GM21825 (cell line): Measurements from ENCODE around the gene DCAF10.
"Not testable (repeated sequence)": the region's sequence is repeated elsewhere in the genome, so short reads cannot be mapped to it uniquely, and the experiment has no call there.

ENCODE experiments used
- ATAC-seq: cut with Tn5 transposase; IDR thresholded peaks from one replicate; pipeline ENCODE4 v1.9.1; 2021; ENCODE audit warnings: mild to moderate bottlenecking, moderate library complexity; ENCODE audit not compliant: unreplicated experiment

DCAF10 gene

DNA sequence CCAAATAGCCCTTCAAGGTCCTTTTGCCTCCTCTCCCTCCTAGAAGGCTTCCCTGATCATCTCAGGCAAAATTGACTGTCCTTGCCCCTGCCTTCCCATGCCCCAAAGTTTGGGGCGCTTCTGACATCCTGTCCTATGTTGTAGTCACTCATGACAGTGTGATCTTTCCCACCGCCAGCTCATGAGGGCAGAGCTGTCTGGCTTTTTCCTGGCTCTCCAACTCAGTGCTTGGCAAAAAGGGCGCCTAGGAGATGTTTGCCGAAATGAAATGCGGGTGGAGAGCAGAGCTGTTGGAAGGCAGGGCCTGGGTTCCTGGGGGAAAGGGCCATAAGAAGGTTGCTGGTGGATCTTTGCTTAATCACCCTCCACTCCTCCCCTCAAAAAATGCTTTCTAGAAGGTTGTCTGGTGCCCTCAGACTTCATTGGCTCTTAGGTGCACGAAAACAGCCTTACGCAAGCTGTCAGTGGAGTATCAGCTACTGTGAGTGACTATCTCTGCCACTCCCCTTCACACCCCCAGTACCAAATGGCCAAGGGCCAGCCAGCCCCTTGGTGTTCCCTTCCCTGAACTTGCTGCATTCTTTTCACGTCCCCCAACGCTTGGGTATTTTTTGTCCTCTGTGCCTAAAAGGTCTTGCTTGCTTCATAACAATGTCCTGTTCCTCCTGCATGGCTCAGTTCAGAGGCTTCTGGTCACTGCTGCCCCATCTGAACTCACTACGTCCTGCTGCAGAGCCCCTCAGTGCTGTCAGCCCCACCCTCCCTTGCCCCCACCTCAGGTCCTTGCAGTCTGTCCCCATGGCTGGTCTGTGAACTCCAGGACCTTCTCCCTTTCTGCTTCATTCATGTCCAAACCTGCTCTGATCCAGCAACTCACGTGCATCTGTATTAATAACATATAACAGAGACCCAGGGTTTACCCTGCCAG is 106.0 kb downstream of the DCAF10 start:
- ATAC-seq: no peak

DNA sequence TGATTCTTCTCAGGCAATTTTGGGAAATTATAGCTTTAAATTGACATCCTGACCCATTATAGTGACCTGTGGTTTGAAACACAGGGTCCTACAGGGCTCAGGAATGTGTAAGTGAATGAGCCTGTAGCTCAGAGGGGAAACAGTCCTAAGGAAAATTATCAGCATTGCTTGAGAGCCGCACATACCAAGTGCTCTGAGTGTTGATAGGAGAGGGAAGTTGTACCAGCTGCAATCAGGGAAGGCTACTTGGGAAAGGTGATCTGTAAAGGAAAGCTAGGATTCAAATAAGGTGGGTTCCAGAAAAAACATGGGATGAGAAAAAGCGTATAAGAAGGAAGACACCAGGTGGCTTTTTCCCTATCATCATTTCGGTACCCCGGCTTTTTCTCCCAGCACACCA is 107.7 kb downstream of the DCAF10 start:
- ATAC-seq: no peak

DNA sequence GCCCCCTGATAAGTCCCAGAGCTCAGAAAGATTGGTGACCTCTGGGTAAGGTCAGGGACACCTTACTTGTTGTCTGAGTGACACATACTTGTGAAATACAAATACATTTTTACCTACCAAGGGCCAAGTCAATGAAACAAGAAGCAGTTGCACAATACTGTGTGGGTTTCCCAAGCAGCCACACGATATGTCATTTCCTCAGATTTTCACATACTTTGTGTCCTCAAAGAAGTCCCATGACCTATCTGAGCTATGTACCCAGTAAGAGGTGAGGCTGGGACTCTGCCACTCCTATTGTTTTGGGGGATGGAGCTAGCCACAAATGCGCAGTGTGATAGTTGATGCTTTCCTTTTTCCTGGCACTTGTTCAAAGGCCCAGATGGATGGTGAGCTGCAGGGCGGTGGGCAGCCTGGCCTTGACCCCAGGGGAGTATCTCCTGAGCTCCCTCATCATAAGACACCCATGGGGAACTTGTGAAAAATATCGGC is 108.1 kb downstream of the DCAF10 start:
- ATAC-seq: no peak

DNA sequence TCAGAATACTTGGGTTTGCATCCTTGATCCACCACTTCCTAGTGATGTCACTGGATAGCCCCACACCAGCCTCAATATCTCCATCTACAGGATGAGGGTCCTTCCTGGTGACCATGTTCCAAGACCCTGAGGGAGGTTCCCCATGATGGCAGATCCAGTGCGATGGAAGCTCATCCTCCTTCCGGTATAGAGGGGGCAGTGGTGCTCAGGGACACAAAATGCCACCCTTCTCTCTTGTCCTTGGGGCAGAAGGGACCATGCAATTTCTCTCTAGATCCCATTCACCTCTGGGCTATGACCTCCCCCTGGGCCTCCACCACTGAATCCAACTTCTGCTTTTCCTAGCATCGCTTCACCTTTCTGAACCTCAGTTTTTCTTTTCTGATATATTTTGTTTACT is 108.7 kb downstream of the DCAF10 start:
- ATAC-seq: no peak

DNA sequence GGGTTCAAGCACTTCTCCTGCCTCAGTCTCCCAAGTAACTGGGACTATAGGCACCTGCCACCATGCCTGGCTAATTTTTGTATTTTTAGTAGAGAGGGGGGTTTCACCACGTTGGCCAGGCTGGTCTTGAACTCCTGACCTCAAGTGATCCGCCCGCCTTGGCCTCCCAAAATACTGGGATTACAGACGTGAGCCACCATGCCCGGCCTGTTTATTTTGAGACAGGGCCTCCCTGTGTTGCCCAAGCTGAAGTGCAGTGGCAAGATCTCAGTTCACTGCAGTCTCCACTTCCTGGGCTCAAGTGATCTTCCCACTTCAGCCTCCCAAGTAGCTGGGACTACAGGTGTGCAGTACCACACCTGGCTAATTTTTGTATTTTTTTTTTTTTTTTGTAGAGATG is 109.2 kb downstream of the DCAF10 start:
- not testable (repeated sequence) for ATAC-seq

DNA sequence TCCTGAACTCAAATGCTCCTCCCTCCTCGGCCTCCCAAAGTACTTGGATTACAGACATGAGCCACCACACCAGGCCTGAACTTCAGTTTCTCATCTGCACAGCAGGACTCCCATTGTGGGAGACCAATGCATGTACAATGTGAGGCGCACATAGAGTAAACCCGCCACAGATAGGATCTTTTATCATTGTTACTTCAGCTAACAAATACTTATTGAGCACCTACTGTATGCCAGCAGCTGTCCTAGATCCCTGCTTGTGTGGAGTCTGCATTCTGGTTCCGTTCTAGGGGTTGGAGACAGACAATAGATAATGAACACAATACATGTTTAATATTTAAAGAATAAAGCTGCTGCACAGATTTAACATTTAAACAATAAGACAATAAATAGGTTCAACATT is 109.7 kb downstream of the DCAF10 start:
- no peak for ATAC-seq

DNA sequence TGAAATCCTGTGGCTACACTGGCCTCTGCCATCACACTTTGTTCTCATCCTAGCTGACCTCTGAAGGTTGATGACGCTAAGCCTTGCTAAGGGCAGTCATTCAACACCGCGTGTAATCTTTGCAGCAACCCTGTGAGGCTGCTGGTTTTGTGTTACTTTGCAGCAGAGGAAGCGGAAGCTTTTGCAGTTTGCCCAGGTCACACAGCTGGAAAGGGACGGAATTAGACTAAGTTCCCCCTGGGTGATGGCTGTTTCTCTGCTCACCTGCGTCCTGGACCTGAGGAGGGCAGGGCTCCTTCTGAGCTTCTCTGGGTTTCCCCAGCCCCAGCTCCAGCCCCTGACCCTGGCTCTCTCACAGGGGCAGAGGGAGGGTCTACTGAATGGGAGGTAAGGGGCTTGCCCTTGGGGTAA is 110.7 kb downstream of the DCAF10 start:
- no peak for ATAC-seq

DNA sequence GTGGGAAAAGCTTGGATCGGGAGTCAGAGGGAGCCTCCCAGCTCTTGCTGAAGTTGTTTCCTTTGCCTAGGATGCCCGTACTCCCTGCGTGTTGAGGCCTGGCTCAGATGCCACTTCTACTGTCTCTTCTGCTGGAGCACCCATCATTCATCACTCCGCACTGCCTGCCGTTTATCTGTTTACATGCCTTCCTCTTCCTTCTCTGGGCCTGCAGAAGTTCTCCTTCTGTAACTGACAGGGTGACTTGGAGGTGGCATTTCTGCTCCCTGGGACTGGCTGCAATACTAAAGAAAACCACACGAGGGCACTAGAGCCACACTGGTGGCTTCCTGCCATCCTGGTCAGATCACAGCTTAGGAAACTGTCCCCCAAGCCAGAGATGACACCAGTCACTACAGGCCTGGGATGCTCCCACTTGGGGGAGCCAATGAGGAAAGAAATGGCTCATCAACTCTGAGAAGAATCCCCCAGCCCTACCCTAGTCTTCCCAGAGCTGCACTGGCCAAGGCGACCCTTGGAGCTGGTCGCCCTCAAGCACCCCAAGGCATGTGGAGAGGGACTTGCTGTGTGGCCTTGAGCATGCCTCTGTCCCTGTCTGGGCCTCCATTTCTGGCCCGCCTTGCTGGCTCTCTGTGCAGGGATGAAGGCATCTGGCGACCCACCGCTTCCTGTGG is 113.0 kb downstream of the DCAF10 start:
- peak; percentile 68 for ATAC-seq

DNA sequence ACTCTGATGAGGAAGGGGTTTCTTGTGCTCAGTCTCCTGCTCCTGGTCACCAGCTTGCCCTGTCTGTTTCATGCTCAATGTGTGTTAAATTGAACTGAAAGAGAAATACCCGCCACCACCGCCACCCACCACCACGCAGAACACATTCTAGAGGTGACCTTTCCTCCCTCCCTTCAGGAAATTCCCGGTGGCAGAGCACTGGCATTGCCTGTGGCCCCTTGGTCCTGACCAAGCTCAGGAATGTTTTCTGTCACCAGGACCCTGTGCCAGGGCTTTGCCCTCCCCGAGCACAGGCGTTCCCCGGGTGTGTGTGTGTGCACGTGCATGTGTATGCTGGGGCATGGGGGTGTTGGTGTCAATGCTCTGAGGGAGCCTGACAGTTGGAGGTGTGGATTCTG is 113.6 kb downstream of the DCAF10 start:
- no peak for ATAC-seq

DNA sequence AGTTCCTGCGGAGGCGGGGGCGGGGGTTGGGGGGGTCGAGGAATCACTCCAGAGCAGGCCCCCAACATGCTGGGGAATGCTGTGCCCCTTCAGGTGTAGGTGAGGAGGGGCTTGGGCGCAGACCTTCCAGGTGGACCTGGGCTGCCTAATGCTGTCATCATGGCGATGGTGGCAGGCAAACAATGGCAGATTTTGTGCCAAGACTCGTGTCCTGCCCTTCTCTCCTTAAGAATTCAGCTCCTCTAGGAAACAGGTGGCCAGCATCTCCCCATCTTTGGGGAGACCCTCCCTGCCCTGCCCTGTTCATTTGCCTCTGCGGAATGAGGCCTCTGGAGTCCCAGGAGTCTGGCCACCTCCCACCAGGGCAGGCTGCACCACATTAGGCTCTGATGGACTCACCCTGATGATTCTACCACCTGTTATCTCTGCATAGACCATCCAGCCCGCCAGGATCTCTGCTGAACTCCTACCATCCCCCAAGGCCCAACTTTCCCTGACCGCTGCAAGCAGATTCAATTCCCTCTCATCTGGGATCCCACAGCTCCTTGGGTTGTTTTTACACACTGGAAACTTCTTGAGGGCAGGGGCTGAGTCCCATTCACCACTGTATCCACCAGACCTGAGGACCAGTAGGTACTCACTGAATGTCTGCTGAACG is 114.2 kb downstream of the DCAF10 start:
- ATAC-seq: no peak

DNA sequence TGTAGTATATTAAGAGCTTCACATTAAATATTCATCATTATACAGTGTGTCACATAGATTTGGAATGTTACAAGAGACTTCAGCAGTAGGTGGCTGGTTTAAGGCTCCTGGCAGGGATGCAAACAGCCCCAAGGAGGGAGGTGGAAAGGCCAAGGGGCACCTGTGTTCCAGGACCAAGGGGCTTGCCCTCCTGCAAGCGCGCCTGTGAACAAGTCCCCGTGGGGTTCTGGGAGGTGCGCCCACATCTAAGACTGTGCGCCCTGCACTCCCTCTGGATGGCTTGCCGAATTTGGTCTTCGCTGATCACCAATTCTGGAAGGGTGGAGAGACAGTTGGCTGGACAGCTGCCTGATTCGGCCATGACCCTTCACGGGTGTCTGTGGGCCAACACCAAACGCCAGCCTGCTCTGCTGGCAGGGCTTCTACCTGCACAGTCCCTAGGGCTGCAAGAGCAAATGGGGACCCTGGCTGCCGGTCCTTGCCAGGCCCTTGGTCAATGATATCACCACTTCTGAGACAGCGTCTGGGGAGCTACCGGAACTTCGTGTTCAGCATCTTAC is 115.4 kb downstream of the DCAF10 start:
- no peak for ATAC-seq

DNA sequence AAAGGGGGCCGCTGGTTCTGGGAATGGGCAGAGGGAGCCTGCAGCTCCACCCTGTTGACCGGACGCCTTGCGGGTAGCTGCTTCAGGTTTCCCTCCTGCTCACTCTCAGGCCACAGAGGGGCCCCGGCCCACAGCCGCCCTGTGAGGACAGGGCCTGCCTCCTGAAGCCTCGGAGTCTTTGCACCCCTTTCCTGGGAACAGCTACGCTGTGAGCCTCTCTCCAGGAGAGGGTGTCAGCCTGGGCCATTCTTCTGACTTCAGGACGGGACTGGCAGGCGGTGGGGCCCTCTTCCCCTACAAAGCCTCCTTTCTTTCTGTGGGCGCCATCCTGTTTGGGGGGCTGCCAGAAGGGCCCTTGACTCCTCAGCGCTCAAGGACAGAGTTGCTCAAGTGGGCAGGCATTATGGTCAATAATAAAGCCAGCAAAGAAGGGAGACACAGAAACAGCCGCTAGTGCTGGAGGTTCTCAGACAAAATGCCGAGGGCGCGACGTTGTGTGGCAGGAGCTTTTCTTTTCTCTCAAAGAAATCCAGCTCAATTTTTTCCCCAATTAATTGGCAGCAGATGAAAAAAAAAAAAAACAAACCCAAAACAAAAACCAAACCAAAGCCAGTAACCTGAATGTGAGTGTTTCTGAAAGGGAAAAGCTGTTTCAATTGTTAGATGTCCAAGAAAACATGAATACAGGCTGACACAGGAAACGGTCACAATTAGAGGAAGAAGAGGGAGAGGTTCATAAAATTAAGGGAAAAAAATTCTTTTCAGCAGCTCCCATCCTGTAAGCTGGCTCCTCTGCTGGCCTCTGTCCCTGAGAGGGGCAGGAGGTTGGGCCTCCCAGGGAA is 116.1 kb downstream of the DCAF10 start:
- ATAC-seq: no peak
